GM12878 (cell line): Measurements from ENCODE around the gene DCC. TPM values are rescaled to one million over a fixed set of nuclear protein-coding genes. Genes with fewer than 3 reads are reported as not detected.

Experiments
- ATAC-seq: fragments of 200-7000 bp; cut with Tn5 transposase; 3 replicates; pipeline ENCODE4 v1.9.1; 2020; ENCODE audit warnings: mild to moderate bottlenecking, moderate library complexity
- BruUV-seq: library from RNA; stranded (reverse); fragments of 400-500 nt; replicated peaks from 2 replicates; lab custom pipeline; 2021; lab: Mats Ljungman, UMichigan
- CTCF ChIA-PET: fragments of 300-600 bp; sonication (Branson Sonifier 250); formaldehyde crosslinking; extraction: SDS; loops from one replicate; lab custom pipeline; 2021; ENCODE audit warnings: inconsistent platforms; lab: Yijun Ruan, JAX
- POLR2A ChIA-PET: fragments of 350-600 bp; formaldehyde crosslinking; extraction: SDS; loops from one replicate; lab custom pipeline; 2021; ENCODE audit warnings: inconsistent platforms; lab: Charles Lee
- RAD21 ChIA-PET: fragments of 300-600 bp; sonication (Branson Sonifier 250); formaldehyde crosslinking; loops from one replicate; lab custom pipeline; 2023; ENCODE audit warnings: antibody characterized with exemption; ENCODE audit not compliant: unreplicated experiment; lab: Charles Lee
- SMC1A ChIA-PET: fragments of 300-600 bp; sonication (Branson Sonifier 250); formaldehyde crosslinking; loops from one replicate; lab custom pipeline; 2023; ENCODE audit not compliant: unreplicated experiment, uncharacterized antibody; lab: Charles Lee
- DNase-seq: peaks from one replicate; pipeline ENCODE4 v3.0.0-alpha.2; 2011; ENCODE audit warnings: low read depth, low spot score
- FAIRE-seq: peaks from 3 replicates; lab custom pipeline; 2011; peaks lifted over from hg19 to GRCh38; lab: Jason Lieb, UNC
- H2AFZ ChIP-seq: 2 replicates; pipeline ENCODE4 v1.6.0; 2011; ENCODE audit warnings: low read depth, low read length, control low read depth; ENCODE audit not compliant: control insufficient read depth
- H3K27ac ChIP-seq: 2 replicates; pipeline ENCODE4 v1.5.1; 2011; ENCODE audit warnings: control low read depth; ENCODE audit not compliant: control insufficient read depth, insufficient read depth
- H3K27me3 ChIP-seq, 2 experiments: replicated peaks in 1 of 2; 2 replicates each; pipeline versions ENCODE4 v1.6.0 to v1.6.1; 2011; ENCODE audit warnings: low read length in 1 of 2; ENCODE audit not compliant: control insufficient read depth in 2 of 2, insufficient read depth in 2 of 2
- H3K36me3 ChIP-seq, 2 experiments: 2 replicates each; pipeline ENCODE4 v1.5.1; 2011; ENCODE audit warnings: low read length in 1 of 2; ENCODE audit not compliant: control insufficient read depth in 2 of 2, insufficient read depth in 2 of 2
- H3K4me1 ChIP-seq: 2 replicates; pipeline ENCODE4 v1.6.1; 2011; ENCODE audit warnings: mild to moderate bottlenecking, low read length, moderate library complexity, mixed read lengths; ENCODE audit not compliant: control insufficient read depth, insufficient read depth
- H3K4me2 ChIP-seq: 2 replicates; pipeline ENCODE4 v1.6.0; 2011; ENCODE audit warnings: control low read depth; ENCODE audit not compliant: control insufficient read depth, insufficient read depth
- H3K4me3 ChIP-seq: fragments of 200-600 bp; sonication (generic); 2 replicates; pipeline ENCODE4 v1.5.1; 2016
- H3K79me2 ChIP-seq: 2 replicates; pipeline ENCODE4 v1.6.0; 2011; ENCODE audit warnings: low read length; ENCODE audit not compliant: control insufficient read depth, insufficient read depth
- H3K9ac ChIP-seq: 2 replicates; pipeline ENCODE4 v1.8.0; 2011; ENCODE audit warnings: low read length, control low read depth, mixed read lengths; ENCODE audit not compliant: control insufficient read depth, insufficient read depth
- H3K9me3 ChIP-seq: replicated peaks from 3 replicates; pipeline ENCODE4 v1.5.1; 2011; ENCODE audit warnings: mild to moderate bottlenecking, low read length; ENCODE audit not compliant: control insufficient read depth, insufficient read depth
- H4K20me1 ChIP-seq: 2 replicates; pipeline ENCODE4 v1.6.0; 2011; ENCODE audit not compliant: control insufficient read depth, insufficient read depth
- CBFB ChIP-seq: IDR thresholded peaks from 2 replicates; pipeline ENCODE4 v1.6.1; 2016; ENCODE audit warnings: antibody characterized with exemption, low read depth
- FOS ChIP-seq: IDR thresholded peaks from 3 replicates; pipeline ENCODE4 v1.6.1; 2011; ENCODE audit warnings: borderline replicate concordance; ENCODE audit not compliant: insufficient read length; ENCODE audit errors: extremely low read depth
- MYC ChIP-seq: IDR thresholded peaks from 2 replicates; pipeline ENCODE4 v1.6.1; 2011; ENCODE audit warnings: mild to moderate bottlenecking, low read length, moderate library complexity, inconsistent platforms; ENCODE audit not compliant: insufficient read depth, insufficient replicate concordance, insufficient read length, severe bottlenecking
- PBX3 ChIP-seq: IDR thresholded peaks from 2 replicates; pipeline ENCODE4 v1.6.1; 2011; ENCODE audit warnings: mild to moderate bottlenecking, low read depth, low read length, moderate library complexity; ENCODE audit not compliant: insufficient replicate concordance
- POLR2A ChIP-seq: IDR thresholded peaks from 2 replicates; pipeline ENCODE4 v1.6.1; 2011; ENCODE audit warnings: low read depth, mild to moderate bottlenecking, low read length
- SMAD1 ChIP-seq: fragments of 450-650 bp; IDR thresholded peaks from 2 replicates; pipeline ENCODE4 v1.6.1; 2018; ENCODE audit warnings: mild to moderate bottlenecking, low read depth; ENCODE audit not compliant: partially characterized antibody
- SREBF2 ChIP-seq: IDR thresholded peaks from 2 replicates; pipeline ENCODE4 v1.6.1; 2012; ENCODE audit warnings: mild to moderate bottlenecking, low read length
- SUPT20H ChIP-seq: IDR thresholded peaks from 2 replicates; pipeline ENCODE4 v1.6.1; 2011; ENCODE audit warnings: low read depth, mild to moderate bottlenecking, low read length, moderate library complexity, borderline replicate concordance; ENCODE audit not compliant: control insufficient read depth
- TAF1 ChIP-seq: IDR thresholded peaks from 2 replicates; pipeline ENCODE4 v1.6.1; 2011; ENCODE audit warnings: mild to moderate bottlenecking, low read depth, low read length, borderline replicate concordance
- ZBTB11 ChIP-seq: fragments of 450-650 bp; formaldehyde crosslinking; IDR thresholded peaks from 2 replicates; pipeline ENCODE4 v1.5.0; 2022; ENCODE audit warnings: mild to moderate bottlenecking, missing genetic modification characterization
- WGBS: methylation state at CpG from one replicate; pipeline ENCODE4 v1.1.6; 2016; ENCODE audit warnings: low lambda C conversion rate; ENCODE audit not compliant: insufficient replicate concordance, insufficient coverage; ENCODE audit errors: missing lambda C conversion rate; 5-methylcytosine and 5-hydroxymethylcytosine counted together
- in situ Hi-C: fragments of 300-500 bp; cut with MboI; formaldehyde crosslinking; loops from 9 replicates; pipeline ENCODE4 v1.14.3; 2018; ENCODE audit warnings: mixed read lengths
- intact Hi-C: fragments of 100-400 bp; cut with micrococcal nuclease; formaldehyde crosslinking; loops from one replicate; pipeline ENCODE4 v1.14.2; 2022; ENCODE audit not compliant: unreplicated experiment
- polyA plus RNA-seq, 11 experiments: library from polyadenylated mRNA; depleted of rRNA in 4 of 11; unstranded in 6 of 11; stranded (reverse) in 5 of 11; fragments of >200 nt; fragmentation: Nextera tagmentation in 4 of 11; fragmentation: Illumina TruSeq in 1 of 11; extraction: Ambion mirVana in 4 of 11; extraction: Trizol in 1 of 11; gene quantifications; 1 replicate in 1 of 11; 2 replicates in 10 of 11; pipeline versions ENCODE4 v1.2.1 to v1.2.3, GENCODE V29; 2011 to 2016; ENCODE audit warnings: inconsistent platforms in 2 of 11, missing spikeins in 2 of 11, low read depth in 1 of 11
- total RNA-seq, 4 experiments: library from RNA; depleted of rRNA in 3 of 4; stranded (reverse); fragments of >200 nt in 3 of 4; fragmentation: Illumina TruSeq in 1 of 4; extraction: Trizol in 1 of 4; gene quantifications; 2 replicates each; pipeline versions ENCODE4 v1.2.1 to v1.2.3, GENCODE V29; 2013 to 2021

The DCC gene
- total and polyA plus RNA-seq, 10 of the 15 experiments (the other 5 are each of a cell fraction or from before 2014, with no cell fraction given) = 0.01 TPM; not detected in 9

GRCh38 chr18:53556450-53556849 lies 1216.5 kb downstream of the DCC start:
- no peaks in the 10 kb centered on the region for H3K27me3 ChIP-seq
- H4K20me1 ChIP-seq = no peaks in the 10 kb centered on the region
- H3K36me3 ChIP-seq = no peaks in the 10 kb centered on the region
- H3K9me3 ChIP-seq = no peaks in the 10 kb centered on the region
- no peak overlapping the region for H3K4me3 ChIP-seq
- intact Hi-C loops = no loop called here
- H3K4me2 ChIP-seq = no peak overlapping the region
- WGBS = 2% methylated on average over 2 of the region's 2 CpGs
- H3K4me1 ChIP-seq = no peaks in the 10 kb centered on the region
- in situ Hi-C loops = no loop called here
- ATAC-seq = no peak
- no peak for DNase-seq
- no TSS peak for BruUV-seq
- TF ChIP-seq POLR2A = no peak
- no peak for TF ChIP-seq SMAD1
- no peak overlapping the region for H3K9ac ChIP-seq
- no peak overlapping the region for H2AFZ ChIP-seq
- ChIA-PET SMC1A (no interaction called here), POLR2A (no interaction called here), RAD21 (no interaction called here), CTCF (no interaction called here)
- no peaks in the 10 kb centered on the region for H3K79me2 ChIP-seq
- H3K27ac ChIP-seq = no peak overlapping the region
- FAIRE-seq = no peak

- WGBS = 0% methylated on average over 2 of the region's 2 CpGs
- no peak overlapping the region for H3K27ac ChIP-seq
- FAIRE-seq (no peak), ATAC-seq (no peak), DNase-seq (no peak)
- CTCF ChIA-PET = interaction anchor here (1.4 kb wide), 1 partner anchor 9 kb away, joined by 5 read pairs; no protein-coding TSS in a partner anchor
- no peak overlapping the region for H3K9ac ChIP-seq
- no TSS peak for BruUV-seq
- H3K9me3 ChIP-seq = no peaks in the 10 kb centered on the region
- no peaks in the 10 kb centered on the region for H3K4me1 ChIP-seq
- H3K27me3 ChIP-seq = no peaks in the 10 kb centered on the region
- H4K20me1 ChIP-seq = no peaks in the 10 kb centered on the region
- POLR2A ChIA-PET = no interaction called here
- no peak overlapping the region for H3K4me3 ChIP-seq
- RAD21 ChIA-PET = no interaction called here
- in situ Hi-C loops = no loop called here
- SMC1A ChIA-PET = interaction anchor here (0.7 kb wide), 1 partner anchor 9 kb away, joined by 3 read pairs; no protein-coding TSS in a partner anchor
- no peaks in the 10 kb centered on the region for H3K36me3 ChIP-seq
- H3K79me2 ChIP-seq = no peaks in the 10 kb centered on the region
- no peak overlapping the region for H3K4me2 ChIP-seq
- no peak overlapping the region for H2AFZ ChIP-seq
- intact Hi-C loops = loop anchor here (10.0 kb wide), 1 partner anchor 1114 kb away; no protein-coding TSS in a partner anchor
- TF ChIP-seq ZBTB11 (CRISPR knock-in tag) (no peak), CBFB (no peak), SUPT20H (no peak), FOS (no peak), PBX3 (no peak), TAF1 (no peak), SREBF2 (no peak), MYC (no peak)
Measured at GRCh38 chr18:53560546-53560945, 1220.5 kb downstream of the DCC start.
